Hematopoietic multipotent progenitor cell treated with erythropoietin and hydrocortisone succinate and interleukin-3 and kit ligand, for 8 days (in vitro differentiated cells): ENCODE data around the gene GSDME.

Experiments
- DNase-seq: peaks from one replicate; pipeline ENCODE4 v3.0.0-alpha.2; 2015

The GSDME gene

DNA sequence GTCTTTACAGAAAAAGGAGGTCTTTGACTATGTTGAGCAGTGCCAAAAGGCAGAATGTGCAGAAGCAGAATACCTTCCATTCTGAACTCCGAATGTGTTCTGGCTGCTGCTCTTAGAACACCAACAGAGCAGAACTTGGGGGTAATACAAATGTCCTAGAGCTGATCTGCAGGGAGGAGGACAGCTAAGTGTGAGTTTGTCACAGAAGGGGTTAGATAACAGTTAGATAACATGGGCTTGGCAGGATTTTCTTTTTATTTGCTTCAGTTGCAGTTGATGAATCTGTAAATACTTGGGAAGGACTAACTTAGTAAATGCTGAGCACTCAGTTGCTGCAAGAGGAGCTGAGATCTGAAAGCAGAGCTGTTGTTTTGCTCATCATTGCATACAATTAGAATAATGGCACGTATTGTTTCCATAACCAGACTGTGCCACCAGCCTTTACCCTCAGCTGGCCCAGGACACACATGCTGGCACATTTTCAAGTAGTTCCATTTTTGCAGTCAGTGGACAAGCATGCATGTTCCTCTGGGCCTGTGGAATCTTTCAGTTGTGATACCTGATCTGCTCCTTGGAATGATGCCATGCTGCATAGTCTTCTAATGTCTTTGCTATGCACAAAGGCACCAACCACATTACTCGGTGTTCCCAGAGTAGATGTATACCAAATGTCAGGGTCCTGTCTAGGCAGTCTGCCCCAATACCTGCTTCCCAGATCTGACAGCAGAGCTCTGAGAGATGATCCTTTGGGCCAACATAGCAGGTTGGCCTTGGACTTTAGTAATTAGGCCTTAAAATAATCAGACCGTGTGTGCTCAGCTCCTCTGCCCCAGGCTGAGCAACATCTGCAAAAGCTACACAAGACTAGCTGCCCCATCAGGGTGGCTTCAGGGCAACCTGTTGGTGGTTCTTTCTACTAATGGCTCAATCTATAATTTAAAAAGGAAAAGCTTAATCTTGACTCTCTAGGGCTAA lies 55.7 kb downstream of the GSDME start:
- DNase-seq, result peak; percentile 39

DNA sequence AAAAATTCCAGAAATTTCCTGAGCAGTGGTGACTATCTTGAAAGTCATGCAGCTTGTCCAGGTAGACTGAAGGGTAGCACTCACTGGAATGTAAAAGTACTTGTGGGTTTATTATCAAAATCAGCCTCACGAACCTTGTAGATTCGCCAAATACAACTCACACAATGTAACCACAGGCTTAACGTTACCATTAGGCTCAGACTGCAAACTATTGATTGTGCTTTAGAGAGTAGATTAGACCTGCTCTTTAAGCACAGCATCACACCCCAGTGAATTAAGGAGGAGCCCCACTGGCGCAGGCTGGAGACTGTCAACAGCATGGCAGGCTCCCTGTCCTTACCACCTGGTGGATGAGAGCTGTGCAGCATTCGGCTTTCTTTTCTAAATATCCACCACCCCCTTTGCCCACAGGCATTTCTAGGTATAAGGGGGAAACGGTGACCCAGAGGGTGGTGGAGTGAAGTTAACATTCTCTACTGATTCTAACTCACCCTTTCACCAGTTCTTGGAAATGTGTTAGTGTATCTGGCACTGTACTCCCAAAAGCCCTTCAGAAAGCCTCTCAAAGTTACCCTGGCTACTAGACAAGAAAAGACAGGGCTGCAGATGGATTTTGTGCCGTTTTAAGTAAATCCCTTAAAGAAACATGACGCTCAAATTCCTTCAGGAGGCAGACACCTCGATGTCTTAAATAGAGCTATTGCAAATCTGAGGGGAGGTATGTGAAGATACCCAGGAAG lies 56.6 kb downstream of the GSDME start:
- peak; percentile 69 for DNase-seq

DNA sequence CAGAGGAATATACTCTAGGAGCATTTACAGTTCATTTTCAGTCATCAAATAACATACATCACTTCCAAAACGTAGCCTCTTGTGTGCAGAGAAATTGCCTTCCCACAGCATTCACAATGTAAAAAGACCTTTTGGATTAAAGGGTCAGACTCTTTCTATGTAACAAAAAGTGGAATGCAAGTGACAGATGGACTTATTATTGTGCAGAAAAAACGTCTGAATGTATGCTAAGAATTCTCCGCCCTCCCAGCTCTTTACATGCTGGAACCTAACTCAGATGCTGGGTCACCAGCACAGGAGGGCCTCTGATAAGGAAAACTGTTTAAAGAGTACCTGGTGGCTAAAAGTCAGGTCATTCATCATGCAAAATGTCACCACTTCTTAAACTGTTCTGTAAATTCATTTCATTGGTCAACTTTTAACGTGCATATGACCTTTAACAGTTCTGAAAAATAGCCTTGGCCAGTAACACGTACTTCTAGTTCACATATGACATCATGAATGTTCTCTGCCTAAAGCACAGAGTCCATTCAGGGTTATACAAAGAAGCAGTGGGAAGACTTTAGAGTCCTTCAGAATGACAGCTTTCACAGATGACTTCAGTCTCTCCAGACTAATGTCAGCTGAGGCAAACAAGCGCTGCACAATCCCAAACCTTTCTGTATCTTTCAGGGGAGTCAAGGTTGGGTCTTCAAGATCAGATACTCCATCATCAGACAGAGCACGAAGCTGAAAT lies 58.6 kb downstream of the GSDME start:
- no peak for DNase-seq

DNA sequence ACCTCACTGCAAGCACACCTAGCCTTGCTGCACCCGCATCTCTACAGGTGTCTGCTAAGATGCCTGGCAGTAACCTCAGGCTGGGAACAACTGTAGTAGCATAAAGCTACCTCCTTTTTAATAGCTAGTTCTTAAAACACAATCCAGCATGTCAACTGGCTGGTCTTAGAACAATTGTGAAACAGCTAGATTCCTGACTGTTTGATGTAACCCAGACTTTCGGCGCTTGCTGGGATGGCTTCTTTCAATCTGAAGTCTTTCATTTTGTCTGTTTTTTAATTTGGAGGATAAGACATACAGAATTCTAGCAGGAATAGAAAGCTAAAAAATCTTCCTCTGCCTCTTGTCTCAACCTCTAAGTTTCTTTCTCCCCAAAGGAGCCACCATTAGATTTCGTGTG lies 59.8 kb downstream of the GSDME start:
- DNase-seq, result no peak

DNA sequence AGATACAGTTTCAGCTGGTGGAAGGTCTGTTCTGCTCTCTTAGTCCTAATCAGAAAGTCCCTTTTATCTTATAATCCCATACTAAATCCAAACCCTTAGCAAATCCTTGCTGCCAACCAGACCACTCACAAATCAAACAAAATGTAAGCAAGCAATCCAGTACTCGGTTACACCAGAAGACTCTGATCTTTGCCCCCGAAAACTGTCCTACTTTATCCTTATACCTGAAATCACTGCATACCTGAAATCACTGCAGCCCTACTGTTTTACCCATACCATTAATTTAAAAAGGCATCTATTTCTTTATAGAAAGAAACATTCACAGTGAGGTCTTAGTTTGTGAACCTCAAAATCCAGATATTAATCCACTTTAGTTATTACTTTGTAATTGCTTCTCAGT lies 64.7 kb downstream of the GSDME start:
- no peak for DNase-seq

DNA sequence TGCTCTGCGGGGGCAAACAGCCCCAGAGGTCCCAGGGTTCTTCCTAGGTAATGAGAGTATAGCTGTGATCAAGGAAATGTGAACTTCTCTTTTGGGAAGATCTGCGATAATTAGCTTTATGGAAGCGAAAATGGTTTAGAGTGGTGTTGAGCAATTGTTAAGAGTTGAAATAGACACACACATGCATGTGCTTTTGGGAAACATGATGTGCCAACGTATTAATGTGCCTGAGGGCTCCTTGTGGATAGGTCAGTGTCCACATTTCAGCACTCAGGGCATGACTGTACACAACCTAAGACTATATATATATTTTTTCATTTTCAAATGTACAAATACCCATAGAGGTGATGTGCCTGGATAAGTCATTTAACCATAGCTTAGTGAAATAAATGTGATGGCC lies 67.0 kb downstream of the GSDME start:
- no peak for DNase-seq

DNA sequence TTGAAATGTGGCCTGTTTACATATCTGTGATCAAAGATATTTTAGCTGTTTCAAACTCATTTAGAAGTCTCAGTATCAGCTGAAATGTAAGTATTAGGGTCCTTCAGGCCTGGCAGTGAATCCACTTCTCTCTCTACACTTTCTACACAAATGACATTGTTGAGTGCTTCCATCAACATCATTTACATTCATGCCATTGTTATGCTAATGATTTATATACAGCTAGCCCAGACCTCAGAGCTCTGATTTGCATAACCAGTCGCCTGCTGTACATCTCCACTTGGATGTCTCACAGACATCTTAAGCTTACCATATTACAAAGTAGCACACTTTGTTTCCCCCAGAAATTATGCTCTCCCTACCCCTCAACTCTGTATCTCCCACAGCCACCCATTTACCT lies 71.6 kb downstream of the GSDME start:
- DNase-seq, result no peak

DNA sequence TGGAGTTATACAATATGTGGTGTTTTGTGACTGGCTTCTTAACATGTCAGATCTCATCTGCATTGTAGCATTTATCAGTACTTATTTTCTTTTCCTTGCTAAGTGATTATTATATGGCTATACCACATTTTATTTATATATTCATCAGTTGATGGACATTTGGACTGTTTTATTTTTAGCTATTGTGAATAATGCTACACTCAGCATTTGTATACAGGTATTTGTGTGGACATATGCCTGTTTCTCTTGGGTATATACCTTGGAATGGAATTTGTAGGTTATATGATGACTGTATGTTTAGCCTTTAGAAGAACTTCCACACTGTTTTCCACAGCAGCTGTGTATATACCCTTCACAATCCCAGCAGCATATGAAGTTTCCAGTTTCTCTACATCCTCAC lies 86.5 kb downstream of the GSDME start:
- no peak for DNase-seq

DNA sequence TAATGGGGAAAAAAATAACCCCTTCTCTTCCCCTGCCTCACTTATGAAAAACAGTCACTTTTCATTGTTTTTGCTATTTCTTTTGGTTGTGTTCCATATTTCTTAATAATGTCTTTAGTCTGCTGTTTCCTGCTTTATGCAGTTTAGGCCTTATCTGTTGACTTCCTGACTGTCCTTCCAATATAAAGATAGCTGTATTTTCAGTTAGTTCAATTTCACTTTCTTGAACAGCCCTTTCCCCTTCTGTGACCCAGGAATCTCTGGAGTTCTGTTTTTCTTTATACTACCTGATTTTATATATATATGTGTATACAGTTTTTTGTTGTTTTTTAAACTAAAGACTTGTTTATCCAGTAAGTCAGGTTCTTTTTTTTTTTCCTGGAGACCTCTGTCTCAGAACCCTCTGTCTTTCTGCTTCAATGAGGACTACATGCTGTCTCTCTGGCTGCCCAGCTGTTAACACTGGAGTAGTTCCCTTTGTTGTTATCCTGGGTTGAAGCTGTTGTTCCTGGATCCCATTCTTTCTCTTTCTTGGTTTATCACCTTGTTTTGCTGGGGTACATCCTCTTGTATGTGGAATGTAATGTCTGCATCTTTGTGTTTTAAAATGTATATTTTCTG lies 87.2 kb downstream of the GSDME start:
- DNase-seq, result peak; percentile 34

DNA sequence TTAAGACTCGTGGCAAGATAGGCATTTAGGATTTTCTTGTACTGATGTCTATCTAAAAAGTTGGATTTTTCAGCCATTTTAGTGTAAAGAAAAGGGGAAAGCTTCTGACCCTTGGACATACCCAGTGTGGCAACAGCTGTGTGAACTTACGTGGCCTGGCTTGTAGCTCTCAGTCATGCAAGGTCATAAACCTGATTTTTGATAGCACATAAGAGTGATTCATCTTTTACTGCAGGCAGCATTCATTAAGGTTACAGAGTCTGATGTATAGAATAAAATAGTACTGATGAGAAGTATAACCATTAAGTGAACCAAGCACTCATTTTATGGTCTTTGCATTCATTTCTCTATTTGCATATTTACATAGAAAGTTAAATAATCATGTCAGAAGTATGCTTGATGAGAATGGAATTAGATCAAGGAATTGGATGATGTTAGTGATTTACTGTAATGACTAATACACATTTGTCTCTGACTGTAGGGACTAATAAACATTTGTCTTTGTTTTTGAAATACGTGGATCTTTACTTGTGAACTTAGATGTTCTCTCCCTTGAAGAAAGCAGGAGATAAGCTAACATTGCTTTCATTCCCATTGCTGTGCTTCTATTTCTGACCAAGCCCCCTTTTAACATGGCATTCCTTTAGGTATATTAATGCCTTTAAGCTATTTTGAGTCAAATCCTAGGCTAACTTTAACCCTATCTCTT lies 88.2 kb downstream of the GSDME start:
- no peak for DNase-seq

DNA sequence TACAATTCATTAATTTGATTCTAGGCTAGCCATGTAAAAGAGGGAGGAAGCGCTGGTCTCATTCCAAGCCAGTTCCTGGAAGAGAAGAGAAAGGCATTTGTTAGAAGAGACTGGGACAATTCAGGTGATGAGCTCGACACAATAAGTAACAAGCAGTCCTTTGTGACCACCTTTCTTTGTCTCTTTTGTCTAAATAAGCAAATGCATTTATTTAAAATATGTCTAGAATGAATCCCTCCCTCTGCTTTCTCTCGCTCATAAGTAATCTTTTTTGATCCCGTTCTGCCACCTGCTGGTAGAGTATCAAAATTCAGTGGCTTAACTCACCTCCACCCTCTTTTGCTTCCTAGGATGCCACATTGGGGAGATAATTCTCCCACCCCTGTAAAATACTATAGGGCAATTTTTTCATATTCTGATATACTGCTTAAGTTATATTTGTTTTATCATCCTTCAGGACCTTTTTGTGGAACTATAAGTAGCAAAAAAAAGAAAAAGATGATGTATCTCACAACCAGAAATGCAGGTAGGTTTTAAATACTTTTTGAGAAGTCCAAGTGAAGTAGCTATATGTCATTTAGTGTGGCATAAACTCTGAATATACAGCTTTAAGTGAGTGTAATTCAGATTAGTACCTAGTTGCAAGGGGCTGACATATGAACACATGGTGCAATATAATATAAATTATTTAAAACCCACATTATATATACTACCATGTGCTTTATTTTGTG lies 91.5 kb downstream of the GSDME start:
- DNase-seq, result peak; percentile 75

DNA sequence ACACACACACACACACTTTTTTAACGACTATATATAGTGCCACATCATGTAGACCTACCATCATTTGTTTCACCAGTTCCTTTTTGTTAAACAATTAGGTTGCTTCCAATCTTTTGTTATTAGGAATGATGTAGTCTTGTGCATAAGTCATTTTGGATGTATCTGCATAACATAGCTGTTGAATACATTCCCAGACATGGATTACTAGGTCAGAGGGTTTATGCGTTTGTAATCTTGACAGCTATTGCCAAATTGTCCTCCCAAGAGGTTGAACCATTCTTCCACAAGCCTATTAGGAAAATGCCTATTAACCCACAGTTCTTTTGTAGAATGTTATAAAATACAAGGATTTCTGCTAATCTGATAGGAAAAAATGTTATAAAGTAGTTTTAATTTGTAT lies 96.7 kb downstream of the GSDME start:
- no peak for DNase-seq

DNA sequence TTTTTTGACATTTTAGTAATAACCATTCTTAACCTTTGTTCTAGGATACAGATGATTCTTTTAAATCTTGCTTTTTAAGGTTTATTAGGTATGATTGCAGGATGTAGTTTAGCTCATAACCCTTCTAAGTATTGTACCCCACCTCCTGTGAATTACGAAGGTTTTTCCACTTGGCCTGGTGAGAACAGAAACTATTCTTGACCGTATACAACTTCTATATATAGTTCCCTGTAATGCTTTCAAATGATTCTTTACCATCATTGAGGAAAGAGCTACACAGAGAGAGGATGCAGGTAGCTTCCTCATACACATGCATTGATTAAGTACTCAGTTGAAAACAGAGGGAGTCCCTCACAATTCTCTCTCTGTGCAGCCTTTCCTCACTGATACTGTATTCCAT lies 97.8 kb downstream of the GSDME start:
- DNase-seq, result no peak

DNA sequence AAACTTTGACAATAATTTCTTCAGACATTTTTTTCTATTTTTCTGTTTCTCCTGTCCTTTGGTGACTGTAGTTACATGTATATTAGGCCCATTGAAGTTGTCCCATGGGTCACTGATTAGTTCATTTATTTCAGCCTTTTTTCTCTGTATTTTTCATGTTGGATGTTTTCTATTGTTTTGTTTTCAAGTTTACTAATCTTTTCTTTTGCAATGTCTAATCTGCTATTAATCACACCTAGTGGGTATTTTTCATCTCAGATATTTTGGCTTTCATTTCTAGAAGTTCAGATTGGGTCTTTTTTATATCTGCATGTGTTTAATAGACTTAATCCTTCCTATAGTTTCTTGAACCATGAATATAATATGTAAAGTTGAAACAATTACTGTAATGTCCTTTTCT lies 99.3 kb downstream of the GSDME start:
- no peak for DNase-seq

DNA sequence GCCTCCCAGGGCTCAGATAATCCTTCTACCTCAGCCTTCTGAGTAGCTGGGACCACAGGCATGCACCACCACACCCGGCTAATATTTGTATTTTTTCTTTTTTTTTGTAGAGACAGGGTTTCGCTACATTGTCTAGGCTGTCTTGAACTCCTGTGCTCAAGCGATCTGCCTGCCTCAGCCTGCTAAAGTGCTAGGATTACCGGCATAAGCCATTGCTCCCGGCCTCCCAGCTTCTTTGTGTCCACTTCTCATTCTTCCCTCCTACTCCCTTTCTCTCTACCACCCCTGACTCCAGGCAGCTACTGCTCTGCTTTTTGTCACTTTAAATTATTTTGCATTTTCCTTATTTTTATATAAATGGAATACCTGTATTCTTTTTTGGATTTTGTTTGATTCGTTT lies 100.7 kb downstream of the GSDME start:
- no peak for DNase-seq

DNA sequence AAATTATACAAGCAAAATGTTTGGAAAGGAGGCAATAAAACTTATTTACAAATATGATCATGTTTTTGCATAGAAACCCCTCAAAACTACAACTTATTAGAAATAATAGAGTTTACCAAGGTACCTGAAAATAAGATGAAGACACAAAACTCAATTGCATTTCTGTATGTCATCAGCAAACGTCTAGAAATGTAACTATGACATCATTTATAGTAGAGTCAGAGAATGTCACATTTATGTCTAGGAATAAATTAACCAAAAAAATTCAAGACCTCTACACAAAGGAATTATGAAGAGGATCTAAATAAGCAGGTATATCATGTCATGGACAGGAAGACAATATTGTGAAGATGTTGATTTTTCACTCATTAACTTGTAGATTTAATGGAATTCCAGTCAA lies 103.0 kb downstream of the GSDME start:
- DNase-seq, result no peak

DNA sequence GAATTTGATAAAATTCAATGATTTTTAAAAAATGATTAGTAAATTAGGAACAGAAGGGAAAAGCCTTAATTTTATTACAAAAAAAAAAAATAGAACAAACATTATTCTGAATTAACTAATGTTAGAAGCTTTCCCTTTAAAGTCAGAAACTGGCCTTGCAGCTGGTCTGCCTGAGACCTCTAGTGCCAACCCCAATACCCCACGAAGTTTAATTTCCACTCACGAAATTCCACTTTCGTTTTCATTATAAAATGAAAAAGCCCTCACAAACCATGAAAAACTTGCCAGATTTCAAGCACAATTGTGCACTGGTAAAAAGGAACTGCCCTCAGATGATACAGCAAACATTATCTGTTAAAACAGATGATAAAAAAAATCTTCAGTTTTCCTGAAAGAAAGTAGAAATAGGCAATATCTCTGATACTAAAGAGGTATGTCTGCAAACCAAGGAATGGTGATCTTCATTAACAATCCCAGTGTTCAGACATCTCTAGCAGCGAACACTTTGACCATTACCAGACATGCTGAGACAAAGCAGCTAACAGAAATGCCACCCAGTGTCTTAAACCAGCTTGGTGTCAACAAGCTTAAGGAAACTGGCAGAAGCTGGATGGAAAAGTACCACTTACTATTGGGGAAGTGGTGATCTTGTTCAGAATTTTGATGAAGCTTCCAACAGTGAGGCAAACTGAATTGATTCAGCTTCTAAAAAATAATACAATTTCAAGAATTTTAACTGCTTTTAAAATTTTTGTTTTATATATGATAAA lies 103.8 kb downstream of the GSDME start:
- peak; percentile 26 for DNase-seq

DNA sequence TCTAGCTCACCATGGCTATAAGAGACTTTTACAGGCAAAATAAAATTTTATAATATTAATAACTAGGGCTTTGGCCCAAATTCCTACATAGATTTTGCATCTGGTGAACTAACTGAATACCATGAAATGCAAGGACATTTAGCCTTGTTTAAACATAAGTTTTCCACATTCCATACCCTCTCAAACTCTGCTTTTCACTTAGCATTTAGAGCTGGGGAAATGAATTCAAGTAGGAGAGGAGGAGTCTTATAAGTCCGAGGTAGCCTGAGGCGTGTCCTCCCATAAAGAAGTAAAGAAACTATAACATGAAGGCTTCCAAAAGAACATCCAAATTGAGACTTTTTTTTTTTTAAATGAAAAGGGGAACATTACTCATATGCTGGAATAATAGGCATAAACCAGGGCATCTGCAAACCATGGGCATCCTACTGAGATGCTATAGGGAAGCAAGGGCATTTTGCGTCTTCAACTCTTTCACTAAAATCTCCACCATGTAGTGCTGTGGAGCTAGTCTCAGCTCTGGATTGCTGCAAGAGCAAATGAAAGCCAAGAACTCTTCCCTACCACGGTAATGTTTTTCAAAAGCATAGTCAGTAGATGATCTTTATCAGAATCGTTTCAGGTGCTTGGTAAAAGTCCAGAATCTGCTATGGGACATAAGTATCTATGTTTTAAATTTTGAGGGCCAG lies 104.9 kb downstream of the GSDME start:
- no peak for DNase-seq
